ENCODE data around the gene NPL. TPM values are rescaled to one million over a fixed set of nuclear protein-coding genes. Genes with fewer than 3 reads are reported as not detected.

The NPL gene
- total RNA-seq, 1 experiment from 2014 or later, result 6.9 TPM

DNA sequence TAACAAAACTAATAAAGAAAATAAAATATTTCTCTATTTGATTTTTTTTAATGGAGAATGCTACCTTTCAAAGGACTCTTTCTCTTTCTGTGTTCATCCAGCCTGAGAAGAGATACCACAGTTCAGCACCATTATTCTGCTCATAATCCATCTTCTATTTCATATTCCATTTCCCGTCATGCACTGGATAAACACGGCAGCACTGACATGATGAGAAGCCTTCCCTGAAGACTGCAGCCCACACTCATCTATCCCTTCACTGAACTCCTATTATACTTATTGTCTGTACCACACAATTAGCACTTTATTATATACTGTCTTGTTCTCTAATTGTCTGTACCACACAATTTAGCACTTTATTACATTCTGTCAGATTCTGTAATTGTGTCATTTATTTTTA lies 10.7 kb upstream of the NPL start:
- no peaks in the 10 kb centered on the region for H3K4me1 ChIP-seq (ENCODE audit: insufficient read depth, low read length, poor library complexity, severe bottlenecking)
- TF ChIP-seq EZH2 (IDR thresholded peaks at IDR 0.05; ENCODE audit: borderline replicate concordance, low read depth, low read length, poor library complexity, severe bottlenecking), result no peak
- TF ChIP-seq, protein P1, sequence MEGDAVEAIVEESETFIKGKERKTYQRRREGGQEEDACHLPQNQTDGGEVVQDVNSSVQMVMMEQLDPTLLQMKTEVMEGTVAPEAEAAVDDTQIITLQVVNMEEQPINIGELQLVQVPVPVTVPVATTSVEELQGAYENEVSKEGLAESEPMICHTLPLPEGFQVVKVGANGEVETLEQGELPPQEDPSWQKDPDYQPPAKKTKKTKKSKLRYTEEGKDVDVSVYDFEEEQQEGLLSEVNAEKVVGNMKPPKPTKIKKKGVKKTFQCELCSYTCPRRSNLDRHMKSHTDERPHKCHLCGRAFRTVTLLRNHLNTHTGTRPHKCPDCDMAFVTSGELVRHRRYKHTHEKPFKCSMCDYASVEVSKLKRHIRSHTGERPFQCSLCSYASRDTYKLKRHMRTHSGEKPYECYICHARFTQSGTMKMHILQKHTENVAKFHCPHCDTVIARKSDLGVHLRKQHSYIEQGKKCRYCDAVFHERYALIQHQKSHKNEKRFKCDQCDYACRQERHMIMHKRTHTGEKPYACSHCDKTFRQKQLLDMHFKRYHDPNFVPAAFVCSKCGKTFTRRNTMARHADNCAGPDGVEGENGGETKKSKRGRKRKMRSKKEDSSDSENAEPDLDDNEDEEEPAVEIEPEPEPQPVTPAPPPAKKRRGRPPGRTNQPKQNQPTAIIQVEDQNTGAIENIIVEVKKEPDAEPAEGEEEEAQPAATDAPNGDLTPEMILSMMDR (conservative IDR thresholded peaks at IDR 0.05; ENCODE audit: low read depth, low read length), result no peak
- H3K36me3 ChIP-seq (ENCODE audit: insufficient read depth, low read length, poor library complexity, severe bottlenecking), result no peaks in the 10 kb centered on the region
- H3K27me3 ChIP-seq (replicated peaks; ENCODE audit: insufficient read depth, low read depth, low read length, poor library complexity), result no peaks in the 10 kb centered on the region
- BruUV-seq (replicated peaks), result no TSS peak
- CTCF ChIA-PET, result no interaction called here
- no peak overlapping the region for H3K4me3 ChIP-seq (ENCODE audit: low read depth, low read length, poor library complexity, severe bottlenecking)
- intact Hi-C loops (cut with micrococcal nuclease; ENCODE audit: unreplicated experiment), result no loop called here
- no peak for DNase-seq (ENCODE audit: low spot score)
- POLR2A ChIA-PET (ENCODE audit: low non-redundant PET), result no interaction called here
- no peaks in the 10 kb centered on the region for H3K9me3 ChIP-seq (ENCODE audit: low read depth, low read length, poor library complexity, severe bottlenecking)
- no peak overlapping the region for H3K27ac ChIP-seq (ENCODE audit: low read depth, low read length, poor library complexity, severe bottlenecking)

DNA sequence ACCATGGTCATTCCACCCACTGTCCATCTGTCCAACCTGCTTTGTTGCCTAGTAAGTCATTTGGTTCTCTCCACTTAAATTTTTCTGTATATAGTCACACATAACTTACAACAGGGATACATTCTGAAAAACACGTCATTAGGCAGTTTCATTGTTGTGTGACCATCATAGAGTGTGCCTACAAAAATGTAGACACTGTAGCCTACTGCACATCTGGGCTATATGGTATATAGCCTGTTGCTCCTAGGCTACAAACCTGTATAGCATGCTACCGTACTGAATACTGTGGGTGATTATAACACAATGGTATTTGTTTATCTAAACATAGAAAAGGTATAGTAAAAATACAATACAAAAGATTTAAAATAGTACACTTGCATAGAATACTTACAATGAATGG lies 10.0 kb upstream of the NPL start:
- intact Hi-C loops (cut with micrococcal nuclease; ENCODE audit: unreplicated experiment), result no loop called here
- no TSS peak for BruUV-seq (replicated peaks)
- Histone ChIP-seq H3K27ac (ENCODE audit: low read depth, low read length, poor library complexity, severe bottlenecking) (no peak overlapping the region), H3K9me3 (ENCODE audit: low read depth, low read length, poor library complexity, severe bottlenecking) (no peaks in the 10 kb centered on the region), H3K4me3 (ENCODE audit: low read depth, low read length, poor library complexity, severe bottlenecking) (no peak overlapping the region), H3K27me3 (replicated peaks; ENCODE audit: insufficient read depth, low read depth, low read length, poor library complexity) (no peaks in the 10 kb centered on the region), H3K4me1 (ENCODE audit: insufficient read depth, low read length, poor library complexity, severe bottlenecking) (no peaks in the 10 kb centered on the region), H3K36me3 (ENCODE audit: insufficient read depth, low read length, poor library complexity, severe bottlenecking) (no peaks in the 10 kb centered on the region)
- POLR2A ChIA-PET (ENCODE audit: low non-redundant PET), result no interaction called here
- CTCF ChIA-PET, result no interaction called here
- DNase-seq (ENCODE audit: low spot score), result no peak
- TF ChIP-seq, protein P1 (conservative IDR thresholded peaks at IDR 0.05; ENCODE audit: low read depth, low read length), result no peak
- TF ChIP-seq EZH2 (IDR thresholded peaks at IDR 0.05; ENCODE audit: borderline replicate concordance, low read depth, low read length, poor library complexity, severe bottlenecking), result no peak

- POLR2A ChIA-PET (ENCODE audit: low non-redundant PET), result no interaction called here
- no peak for TF ChIP-seq EZH2 (IDR thresholded peaks at IDR 0.05; ENCODE audit: borderline replicate concordance, low read depth, low read length, poor library complexity, severe bottlenecking)
- TF ChIP-seq, protein P1 (conservative IDR thresholded peaks at IDR 0.05; ENCODE audit: low read depth, low read length), result peak; percentile 84
- no peaks in the 10 kb centered on the region for H3K4me1 ChIP-seq (ENCODE audit: insufficient read depth, low read length, poor library complexity, severe bottlenecking)
- intact Hi-C loops (cut with micrococcal nuclease; ENCODE audit: unreplicated experiment), result loop anchor here (1.0 to 5.0 kb wide), 2 partner anchors 181 to 695 kb away; no protein-coding TSS in a partner anchor
- no TSS peak for BruUV-seq (replicated peaks)
- no peak overlapping the region for H3K27ac ChIP-seq (ENCODE audit: low read depth, low read length, poor library complexity, severe bottlenecking)
- H3K36me3 ChIP-seq (ENCODE audit: insufficient read depth, low read length, poor library complexity, severe bottlenecking), result no peaks in the 10 kb centered on the region
- CTCF ChIA-PET, result interaction anchor here (0.5 to 4.8 kb wide), 9 partner anchors 125 to 701 kb away, joined by 3 to 69 read pairs (median 5); partner anchors contain the start of gene RGS16
- no peak overlapping the region for H3K4me3 ChIP-seq (ENCODE audit: low read depth, low read length, poor library complexity, severe bottlenecking)
- H3K27me3 ChIP-seq (replicated peaks; ENCODE audit: insufficient read depth, low read depth, low read length, poor library complexity), result no peaks in the 10 kb centered on the region
- peak; percentile 80 for DNase-seq (ENCODE audit: low spot score)
- H3K9me3 ChIP-seq (ENCODE audit: low read depth, low read length, poor library complexity, severe bottlenecking), result no peaks in the 10 kb centered on the region
These were observed 7.6 kb upstream of the NPL start for GRCh38 chr1:182781841-182782586.
